Astrocyte (in vitro differentiated cells and primary cell): ENCODE results near the gene UBR4.

ENCODE experiments used
- CTCF ChIP-seq: IDR thresholded peaks from 2 replicates; pipeline ENCODE4 v1.5.1; 2011; ENCODE audit warnings: low read depth, mild to moderate bottlenecking, inconsistent platforms, low read length, moderate library complexity; ENCODE audit not compliant: insufficient read depth
- EZH2 ChIP-seq: IDR thresholded peaks from 2 replicates; pipeline ENCODE4 v1.6.1; 2012; ENCODE audit warnings: mild to moderate bottlenecking, low read length, inconsistent platforms; ENCODE audit not compliant: insufficient read depth

GRCh38 chr1:19079541-19080472 lies 130.3 kb downstream of the UBR4 start:
- TF ChIP-seq EZH2, result no peak
- no peak for TF ChIP-seq CTCF
